GM12864 (cell line): ENCODE results near the gene VSIG10.

Experiments
- DNase-seq: peaks from one replicate; pipeline ENCODE4 v3.0.0-alpha.2; 2011; ENCODE audit warnings: low read depth
- H3K4me3 ChIP-seq: 2 replicates; pipeline ENCODE4 v1.5.1; 2011; ENCODE audit warnings: mild to moderate bottlenecking, low read depth, low read length, control low read depth
- TF ChIP-seq, protein P1 (sequence below): IDR thresholded peaks from 2 replicates; pipeline ENCODE4 v1.5.1; 2011; ENCODE audit warnings: low read depth, mild to moderate bottlenecking, moderate library complexity, low read length, control low read depth, inconsistent platforms; ENCODE audit errors: missing control alignments

The VSIG10 gene

DNA sequence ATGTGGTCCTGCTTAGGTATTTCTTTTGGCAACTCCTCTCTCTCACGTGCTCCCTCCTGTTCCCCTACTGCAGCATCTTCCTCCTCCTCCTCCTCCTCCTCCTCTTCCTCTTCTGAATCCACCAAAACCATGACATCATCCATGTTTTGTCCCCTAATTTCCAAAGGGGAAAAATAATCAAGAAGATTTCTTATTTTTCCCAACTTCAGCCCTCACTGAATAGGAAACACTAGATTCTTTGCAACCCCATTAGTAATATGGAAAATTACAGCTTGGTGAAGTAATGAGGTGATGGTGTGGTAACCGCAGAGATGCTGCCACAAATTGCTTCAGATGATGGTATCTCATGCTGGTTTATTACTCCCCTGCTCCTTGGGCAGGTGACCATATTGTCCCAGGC is 35.4 kb downstream of the VSIG10 start:
- H3K4me3 ChIP-seq = no peak overlapping the region
- no peak for DNase-seq
- TF ChIP-seq, protein P1, sequence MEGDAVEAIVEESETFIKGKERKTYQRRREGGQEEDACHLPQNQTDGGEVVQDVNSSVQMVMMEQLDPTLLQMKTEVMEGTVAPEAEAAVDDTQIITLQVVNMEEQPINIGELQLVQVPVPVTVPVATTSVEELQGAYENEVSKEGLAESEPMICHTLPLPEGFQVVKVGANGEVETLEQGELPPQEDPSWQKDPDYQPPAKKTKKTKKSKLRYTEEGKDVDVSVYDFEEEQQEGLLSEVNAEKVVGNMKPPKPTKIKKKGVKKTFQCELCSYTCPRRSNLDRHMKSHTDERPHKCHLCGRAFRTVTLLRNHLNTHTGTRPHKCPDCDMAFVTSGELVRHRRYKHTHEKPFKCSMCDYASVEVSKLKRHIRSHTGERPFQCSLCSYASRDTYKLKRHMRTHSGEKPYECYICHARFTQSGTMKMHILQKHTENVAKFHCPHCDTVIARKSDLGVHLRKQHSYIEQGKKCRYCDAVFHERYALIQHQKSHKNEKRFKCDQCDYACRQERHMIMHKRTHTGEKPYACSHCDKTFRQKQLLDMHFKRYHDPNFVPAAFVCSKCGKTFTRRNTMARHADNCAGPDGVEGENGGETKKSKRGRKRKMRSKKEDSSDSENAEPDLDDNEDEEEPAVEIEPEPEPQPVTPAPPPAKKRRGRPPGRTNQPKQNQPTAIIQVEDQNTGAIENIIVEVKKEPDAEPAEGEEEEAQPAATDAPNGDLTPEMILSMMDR = no peak

DNA sequence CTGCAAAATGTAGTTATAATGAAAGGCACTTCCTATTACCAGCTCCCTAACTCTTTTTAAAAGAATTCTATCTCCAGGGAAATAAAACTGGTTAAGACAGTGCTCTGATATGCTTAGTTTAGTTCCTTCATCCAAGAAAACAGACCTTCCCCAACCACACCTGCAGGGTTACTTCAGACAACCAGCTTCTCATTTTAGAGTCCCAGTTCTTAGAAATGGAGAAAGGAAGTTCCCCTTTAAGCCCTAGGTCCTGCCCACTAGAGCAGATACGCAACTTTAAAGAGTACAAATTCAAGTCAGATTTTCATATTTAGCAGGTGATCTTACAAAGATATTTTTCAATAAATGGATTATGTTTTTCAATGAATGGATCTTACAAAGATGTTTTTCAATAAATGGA is 38.4 kb downstream of the VSIG10 start:
- DNase-seq = no peak
- H3K4me3 ChIP-seq = no peak overlapping the region
- TF ChIP-seq, protein P1 = no peak

DNA sequence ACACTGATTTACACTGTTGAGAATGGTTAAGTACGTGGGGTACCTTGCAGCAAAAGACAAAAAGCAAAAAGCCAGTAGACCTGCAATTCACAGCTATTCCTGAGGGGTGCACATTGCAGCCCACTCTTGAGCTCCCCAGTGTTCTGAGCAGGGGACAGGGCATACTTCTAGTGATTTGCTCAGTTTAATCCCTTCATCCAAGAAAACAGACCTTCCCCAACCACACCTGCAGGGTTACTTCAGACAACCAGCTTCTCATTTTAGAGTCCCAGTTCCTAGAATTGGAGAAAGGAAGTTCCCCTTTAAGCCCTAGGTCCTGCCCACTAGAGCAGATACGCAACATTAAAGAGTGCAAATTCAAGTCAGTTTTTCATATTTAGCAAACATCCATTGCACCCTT is 39.2 kb downstream of the VSIG10 start:
- TF ChIP-seq, protein P1 = peak; percentile 56
- no peak overlapping the region for H3K4me3 ChIP-seq
- DNase-seq = no peak

DNA sequence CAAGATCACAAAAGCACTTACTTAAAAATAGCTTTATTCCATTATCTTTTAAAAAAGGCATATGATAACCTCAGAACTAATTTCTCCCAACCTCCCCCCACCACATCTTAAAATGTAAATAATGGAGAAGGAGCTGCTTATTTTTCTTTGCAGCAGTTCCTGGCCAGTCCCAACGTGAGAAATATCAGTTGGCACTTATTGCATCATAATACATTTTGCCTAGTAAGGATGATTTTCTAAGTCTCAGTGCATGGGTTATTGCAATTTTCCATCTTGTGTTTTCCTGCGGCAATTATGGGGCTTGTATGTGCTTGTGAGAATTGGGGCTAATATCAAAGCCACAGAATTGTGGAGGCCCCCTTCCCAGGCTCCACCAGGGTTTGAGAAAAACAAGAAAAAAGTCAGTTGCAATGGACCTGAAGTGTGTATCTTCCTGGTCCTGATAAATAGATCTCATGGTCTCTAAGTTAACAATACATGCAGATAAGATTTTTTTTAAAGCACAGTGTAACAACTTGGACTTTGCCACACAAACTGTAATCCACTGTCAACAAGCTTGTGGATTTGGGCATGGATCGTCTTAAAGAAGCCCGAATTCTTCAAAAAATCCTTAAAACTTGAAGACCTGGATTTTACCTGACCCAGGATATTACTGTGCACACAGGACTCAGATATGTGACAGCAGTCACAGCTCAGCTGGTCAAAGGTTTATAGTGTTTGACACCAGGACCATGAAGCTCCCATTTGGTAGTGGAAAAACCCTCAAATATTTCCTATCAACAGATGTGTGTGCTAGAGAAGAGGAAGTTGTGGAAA is 40.0 kb downstream of the VSIG10 start:
- TF ChIP-seq, protein P1 = no peak
- DNase-seq = no peak
- no peak overlapping the region for H3K4me3 ChIP-seq

DNA sequence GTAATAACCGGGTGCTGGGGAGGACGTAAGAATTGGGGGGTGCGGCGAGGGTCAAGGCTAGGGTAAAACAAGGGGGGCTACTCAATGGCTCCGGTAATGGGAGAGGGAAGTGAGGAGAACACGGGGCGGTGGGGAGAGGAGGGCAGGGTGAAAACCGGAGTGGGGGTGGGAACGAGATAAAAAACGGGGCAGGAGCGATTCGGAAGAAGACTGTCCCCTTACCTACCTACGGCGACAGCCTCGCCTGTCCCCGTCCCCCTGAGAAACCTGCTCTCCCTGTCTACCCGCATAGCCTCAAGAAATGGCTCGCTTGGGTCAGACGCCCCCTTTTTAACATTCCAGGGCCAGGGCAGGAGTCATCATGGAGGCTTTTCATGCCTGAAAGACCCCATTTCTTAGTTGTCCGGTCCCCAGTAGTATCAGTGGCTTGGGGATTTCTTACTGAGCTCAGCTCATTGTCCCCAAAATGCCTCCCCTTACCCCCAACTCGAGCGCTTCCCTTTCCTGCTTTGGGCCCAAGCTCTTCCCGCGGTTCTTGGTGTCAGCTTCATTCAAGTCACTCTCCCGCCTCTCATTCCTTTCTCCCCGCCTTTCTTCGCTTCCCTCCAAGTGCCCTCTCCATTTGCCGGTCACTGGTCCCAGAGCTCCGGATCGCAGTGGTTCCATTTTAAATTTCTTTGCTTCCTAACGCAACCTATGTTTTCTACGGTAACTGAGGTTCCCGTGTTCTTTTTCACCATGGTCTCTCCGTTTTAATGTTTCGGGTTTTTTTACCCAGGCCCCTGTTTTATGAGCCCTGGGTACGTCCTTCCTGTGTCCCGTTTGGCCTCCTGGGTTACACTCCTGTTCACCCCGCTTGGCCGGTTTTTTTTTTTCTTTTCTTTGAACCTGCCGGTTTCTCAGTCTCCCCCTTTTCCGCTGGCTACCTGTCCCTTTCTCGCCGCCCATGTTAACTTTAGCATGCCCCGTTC is 41.7 kb downstream of the VSIG10 start:
- H3K4me3 ChIP-seq = peak overlapping the region; percentile 94
- DNase-seq = no peak
- TF ChIP-seq, protein P1 = no peak

DNA sequence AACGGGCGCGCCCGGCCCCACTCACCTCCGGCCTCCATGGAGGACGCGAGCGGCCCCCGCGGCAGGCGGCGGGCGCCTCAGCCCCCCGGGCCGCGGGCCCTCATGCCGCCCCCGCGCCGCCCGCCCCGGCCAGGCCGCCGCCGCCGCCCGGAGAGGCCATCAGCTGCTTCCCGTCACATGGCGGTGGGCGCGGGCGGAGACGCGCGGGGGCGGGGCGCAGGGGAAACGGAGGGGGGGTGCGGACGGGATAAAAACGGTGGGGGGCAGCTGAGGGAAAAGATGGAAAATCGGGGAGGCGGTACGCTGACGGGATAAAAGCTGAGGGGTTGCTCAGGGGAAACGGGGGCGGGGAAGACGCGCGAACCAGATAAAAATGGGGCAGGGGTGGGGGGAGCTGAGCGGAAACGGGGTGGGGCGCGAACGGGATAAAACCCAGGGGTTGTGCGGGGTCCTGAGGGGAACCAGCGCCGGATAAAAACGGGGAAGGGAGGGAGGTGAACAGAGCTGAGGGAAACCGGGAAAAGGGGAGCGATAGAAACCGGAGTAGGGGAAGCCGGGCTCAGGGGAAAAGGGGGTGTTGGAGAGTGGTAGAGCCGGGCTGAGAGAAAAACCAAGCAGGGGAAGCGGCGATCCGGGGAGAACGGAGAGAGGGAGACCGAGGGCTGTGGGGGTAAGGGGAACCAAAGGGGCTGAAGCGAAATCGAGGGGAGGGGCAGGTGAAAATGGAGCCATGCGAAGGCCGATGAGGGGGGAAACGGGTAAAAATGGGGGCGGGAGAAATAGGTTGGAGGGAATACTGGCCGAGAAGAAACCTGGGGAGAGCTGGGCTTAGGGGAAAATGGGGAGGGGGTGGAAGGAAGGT is 42.6 kb downstream of the VSIG10 start, which contains the start of gene WSB2:
WSB2 (minus strand) TSS at position 169 of the 862 bp plus-strand sequence; CDS start at position 38, 131 bp downstream.
- no peak for DNase-seq
- H3K4me3 ChIP-seq = peak within 1 kb of the TSS; percentile 94
- TF ChIP-seq, protein P1 = no peak
